GM21723 (cell line): Measurements from ENCODE around the gene SORL1.
A peak's percentile ranks its signal among the peaks of the same experiment; 100 is the strongest.
"Not testable (repeated sequence)": the region's sequence is repeated elsewhere in the genome, so short reads cannot be mapped to it uniquely, and the experiment has no call there.

Experiments
- ATAC-seq: cut with Tn5 transposase; IDR thresholded peaks from one replicate; pipeline ENCODE4 v1.9.1; 2021; ENCODE audit warnings: mild to moderate bottlenecking, moderate library complexity; ENCODE audit not compliant: unreplicated experiment

The SORL1 gene

GRCh38 chr11:121451986-121452608 lies at the start of gene SORL1:
Gene SORL1 (plus strand): TSS chr11:121452314. CDS start chr11:121452332, 18 bp downstream.
- ATAC-seq = peak; percentile 54

- ATAC-seq = no peak
These were observed 46.5 kb upstream of the SORL1 start for GRCh38 chr11:121405646-121406045.

- ATAC-seq = no peak
These were observed 45.8 kb upstream of the SORL1 start for GRCh38 chr11:121406291-121406690.

DNA sequence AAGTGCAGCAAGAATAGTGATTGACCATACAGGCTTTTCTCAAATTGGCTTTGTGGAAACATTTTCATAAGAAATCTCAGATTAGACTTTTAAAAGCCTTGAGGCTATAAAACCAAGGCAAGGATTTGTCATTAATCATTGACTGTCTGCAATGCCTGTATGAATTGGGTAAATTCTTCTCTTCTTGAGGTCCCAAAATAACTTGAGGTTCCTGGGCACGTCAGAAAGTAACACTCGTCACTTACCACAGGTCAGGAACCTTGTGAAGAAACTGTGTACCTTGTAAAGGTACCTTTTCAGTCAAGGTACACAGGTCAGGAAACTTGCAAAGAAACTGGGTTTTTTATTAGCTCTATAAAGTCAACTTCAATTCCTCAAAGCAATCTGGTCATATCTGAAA lies 43.3 kb upstream of the SORL1 start:
- ATAC-seq = no peak

- not testable (repeated sequence) for ATAC-seq
These were observed 42.1 kb upstream of the SORL1 start for GRCh38 chr11:121410041-121410440.

DNA sequence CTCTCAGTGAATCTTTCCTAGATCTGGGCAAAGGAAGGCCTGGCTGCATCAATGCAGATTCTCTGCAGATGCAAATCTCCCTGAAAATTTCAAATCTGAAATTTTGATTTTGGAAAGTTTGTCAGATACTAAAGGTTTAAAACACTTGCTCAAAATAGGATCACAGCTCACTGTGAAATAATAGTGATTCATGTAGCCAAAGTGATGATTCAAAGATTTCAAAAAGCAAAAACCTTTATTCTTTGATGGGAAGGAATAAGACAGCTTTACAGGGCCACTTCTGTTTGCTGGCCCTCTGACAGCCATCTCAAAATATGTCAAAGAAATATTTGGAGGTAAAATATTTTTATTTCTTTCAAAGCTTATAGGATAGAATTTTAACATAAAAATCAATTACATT lies 40.8 kb upstream of the SORL1 start:
- not testable (repeated sequence) for ATAC-seq

GRCh38 chr11:121412000-121412587 lies 40.0 kb upstream of the SORL1 start:
- ATAC-seq = no peak

DNA sequence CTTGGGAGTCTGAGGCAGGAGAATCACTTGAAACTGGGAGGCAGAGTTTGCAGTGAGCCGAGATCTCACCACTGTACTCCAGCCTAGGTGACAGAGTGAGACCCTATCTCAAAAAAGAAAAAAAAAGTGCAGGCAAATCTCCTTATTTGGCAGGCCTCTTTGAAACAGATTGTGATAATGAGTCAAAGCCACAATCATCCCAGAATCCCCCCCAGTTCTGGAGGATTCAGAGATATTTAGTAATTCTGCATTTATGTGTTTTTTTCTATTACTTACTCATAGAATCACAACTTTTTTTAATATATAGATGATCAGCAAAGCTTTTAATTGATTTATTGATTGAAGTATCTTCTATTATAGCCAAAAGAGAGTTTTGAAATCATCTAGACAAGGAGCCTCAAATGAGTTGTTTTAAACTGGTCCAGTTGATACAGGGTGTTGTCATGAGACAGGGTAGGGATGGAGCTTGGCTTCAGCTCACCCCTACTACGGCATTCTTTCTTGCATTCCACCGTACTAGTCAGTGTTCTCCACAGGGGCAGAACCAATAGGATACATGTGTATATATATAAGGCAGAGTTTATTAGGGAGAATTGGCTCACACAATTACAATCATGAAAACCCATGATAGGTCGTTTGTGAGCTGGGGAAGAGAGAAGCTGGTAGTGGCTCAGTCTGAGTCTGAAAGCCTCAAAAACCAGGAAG lies 39.3 kb upstream of the SORL1 start:
- ATAC-seq = no peak

DNA sequence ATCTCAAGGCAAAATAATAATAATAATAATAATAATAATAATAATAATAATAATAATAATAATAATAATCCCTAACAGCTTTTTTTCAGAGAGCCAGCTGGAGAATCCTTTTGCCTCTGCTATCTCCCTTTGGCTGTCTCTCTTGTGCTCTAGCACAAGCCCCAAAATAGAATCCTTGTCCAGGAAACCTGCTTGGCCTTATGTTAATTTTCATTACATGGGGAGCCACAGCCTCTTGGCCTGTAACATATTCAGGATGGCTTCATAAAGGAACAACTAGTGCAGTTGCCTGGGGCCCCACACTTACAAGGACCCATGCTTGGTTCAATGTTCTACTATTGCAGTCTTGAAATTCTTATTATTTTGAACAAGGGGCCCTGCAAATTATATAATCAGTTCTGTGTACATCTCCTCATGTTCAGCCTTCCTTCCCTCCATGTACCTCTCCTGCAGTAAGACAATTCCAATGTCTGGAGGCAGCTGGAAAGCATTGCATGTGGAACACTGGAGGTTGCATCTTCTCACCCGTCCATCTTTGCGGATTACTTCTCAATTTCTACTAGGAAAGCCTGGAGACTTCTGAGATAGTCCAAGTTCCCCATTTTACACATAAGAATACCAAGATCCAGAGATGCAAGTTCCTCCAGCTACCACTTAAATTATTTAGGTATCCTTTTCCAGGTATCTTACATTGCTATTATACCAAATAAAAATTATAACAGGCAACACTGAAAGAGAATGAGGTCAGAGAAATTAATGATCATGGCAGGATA lies 37.8 kb upstream of the SORL1 start:
- ATAC-seq = no peak

DNA sequence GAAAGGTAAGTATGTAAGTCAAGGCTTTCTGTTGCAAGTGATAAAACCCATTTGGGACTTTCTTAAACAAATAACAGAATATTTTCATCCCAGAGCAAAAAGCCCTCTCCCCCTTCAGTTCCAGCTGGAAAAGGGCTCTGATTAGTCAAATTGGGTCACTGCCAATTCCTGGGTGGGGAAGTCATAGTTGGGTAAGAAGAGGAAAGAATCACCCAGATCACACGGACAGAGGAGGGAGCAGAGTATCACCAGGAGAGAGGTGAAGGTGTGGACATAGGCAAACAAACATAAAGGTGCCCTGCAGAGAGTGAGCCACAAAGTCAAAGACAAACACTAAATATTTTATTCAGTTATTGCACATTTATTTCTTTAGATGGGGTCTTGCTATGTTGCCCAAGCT lies 36.3 kb upstream of the SORL1 start:
- ATAC-seq = no peak

DNA sequence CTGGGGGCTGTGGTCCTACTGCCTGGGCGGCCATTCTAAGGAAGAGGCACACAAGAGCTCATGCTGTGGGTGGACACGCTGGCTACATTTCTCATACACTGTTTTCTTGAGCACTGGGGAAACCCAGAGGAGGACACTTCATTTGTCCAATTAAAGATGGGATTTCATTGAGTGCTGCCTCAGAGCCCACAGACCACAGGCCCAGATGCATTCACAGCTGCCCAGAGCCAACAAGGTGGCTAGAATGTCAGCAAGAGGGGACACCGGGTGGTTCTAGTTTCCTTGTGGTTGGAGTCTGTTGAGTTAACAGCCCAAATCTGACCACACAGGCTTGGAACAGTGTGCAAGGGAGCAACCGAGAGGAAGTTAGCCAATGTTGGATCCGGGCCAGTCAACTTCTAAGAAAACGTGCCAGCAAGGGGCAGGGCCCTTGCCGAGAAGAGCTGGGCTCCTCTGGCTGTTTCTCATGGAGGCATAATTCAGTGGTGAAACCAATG lies 35.0 kb upstream of the SORL1 start:
- ATAC-seq = peak; percentile 57

DNA sequence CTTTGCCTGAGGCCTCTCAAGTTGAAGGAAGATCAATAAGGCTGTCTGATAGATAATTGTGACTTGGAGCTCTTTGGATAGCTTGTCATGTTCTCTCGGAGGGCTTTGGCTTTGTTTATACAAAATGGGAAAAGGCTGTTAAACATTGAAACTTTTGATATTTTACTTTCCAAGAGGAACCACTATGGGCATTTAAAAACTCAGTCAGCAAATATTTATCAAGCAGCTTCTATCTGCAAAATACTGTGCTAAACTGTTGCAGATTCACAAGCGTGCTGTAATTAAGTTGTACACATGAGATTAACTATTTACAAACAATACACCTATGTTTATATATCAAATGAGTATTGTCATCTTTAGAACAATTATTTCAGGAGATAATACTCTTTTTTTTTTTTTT lies 34.5 kb upstream of the SORL1 start:
- no peak for ATAC-seq

GRCh38 chr11:121418625-121419114 lies 33.4 kb upstream of the SORL1 start:
- ATAC-seq = no peak

GRCh38 chr11:121419836-121420235 lies 32.3 kb upstream of the SORL1 start:
- ATAC-seq = no peak

- no peak for ATAC-seq
These were observed 31.7 kb upstream of the SORL1 start for GRCh38 chr11:121420398-121420797.

- ATAC-seq = no peak
These were observed 30.8 kb upstream of the SORL1 start for GRCh38 chr11:121421149-121421901.

- no peak for ATAC-seq
These were observed 29.4 kb upstream of the SORL1 start for GRCh38 chr11:121422675-121423074.

GRCh38 chr11:121425828-121426227 lies 26.3 kb upstream of the SORL1 start:
- no peak for ATAC-seq

GRCh38 chr11:121426476-121427399 lies 25.4 kb upstream of the SORL1 start:
- peak; percentile 41 for ATAC-seq
